HG03196 (cell line): Measurements from ENCODE around the gene CROCC2.

Experiments used
- ATAC-seq: cut with Tn5 transposase; IDR thresholded peaks from one replicate; pipeline ENCODE4 v1.9.1; 2021; ENCODE audit not compliant: unreplicated experiment

Gene CROCC2

GRCh38 chr2:240932724-240933047 is 26.6 kb downstream of the CROCC2 start:
- ATAC-seq, result no peak

DNA sequence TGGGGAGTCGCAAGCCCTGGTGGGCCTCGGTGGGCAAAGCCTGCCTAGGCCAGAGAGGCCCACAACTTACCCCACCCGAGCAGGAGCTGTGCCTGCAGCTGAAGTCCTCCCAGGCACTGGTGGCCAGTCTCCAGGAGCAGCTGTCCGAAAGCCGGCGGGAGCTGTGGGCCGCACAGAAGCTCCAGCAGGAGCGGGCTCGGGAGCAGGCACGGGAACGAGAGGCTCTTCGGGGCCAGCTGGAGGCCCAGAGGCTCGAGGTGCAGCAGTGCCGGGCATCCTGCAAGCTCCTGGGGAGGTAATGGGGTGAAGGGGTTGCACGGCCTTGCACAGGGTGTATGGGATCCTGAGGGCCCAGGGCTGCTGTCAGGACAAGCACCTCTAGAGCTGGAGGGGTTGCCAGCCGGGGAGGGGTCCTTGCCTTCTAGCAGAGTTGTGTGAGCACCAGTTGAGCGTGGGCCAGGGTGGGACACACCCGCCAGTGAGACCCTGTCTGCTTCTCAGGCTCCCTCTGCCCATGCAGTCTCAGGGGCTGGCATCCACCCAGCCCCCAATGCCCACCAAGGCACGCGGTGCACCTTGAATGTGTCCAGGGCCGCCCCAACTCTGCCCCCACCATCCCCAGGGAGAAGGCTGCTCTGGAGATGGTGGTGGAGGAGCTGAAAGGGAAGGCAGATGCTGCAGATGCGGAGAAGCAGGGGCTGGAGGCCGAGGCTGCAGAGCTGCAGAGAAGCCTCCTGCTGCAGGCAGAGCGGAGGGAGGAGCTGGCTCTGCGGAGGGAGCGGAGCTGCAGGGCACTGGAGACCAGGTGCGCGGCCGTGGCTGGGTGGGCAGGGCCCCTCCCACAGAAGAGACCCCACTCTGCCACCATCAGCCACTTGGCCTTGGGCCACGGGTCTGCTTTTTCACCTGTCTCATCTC is 27.2 kb downstream of the CROCC2 start:
- no peak for ATAC-seq

- no peak for ATAC-seq
Observed at GRCh38 chr2:240933966-240934700, 28.0 kb downstream of the CROCC2 start.

DNA sequence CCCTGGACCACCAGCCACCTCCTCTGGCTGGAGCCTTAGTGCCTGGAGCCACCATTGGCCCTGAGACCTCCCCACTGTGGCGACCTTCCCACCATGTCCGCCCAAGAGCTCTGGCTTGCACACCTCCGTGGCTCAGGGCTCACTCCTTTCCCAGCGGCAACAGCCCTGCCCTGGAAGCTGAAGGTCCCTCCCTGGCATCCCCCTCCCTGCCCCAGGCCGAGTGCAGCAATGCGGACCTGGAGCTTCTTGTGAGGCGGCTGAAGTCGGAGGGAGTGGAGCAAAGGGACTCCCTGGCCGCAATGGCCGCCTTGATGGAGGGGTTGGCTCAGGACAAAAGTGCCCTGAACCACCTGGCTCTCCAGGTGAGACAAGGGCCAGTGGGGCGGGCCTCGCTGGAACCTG is 28.6 kb downstream of the CROCC2 start:
- no peak for ATAC-seq

- no peak for ATAC-seq
Observed at GRCh38 chr2:240935103-240935876, 29.2 kb downstream of the CROCC2 start.

DNA sequence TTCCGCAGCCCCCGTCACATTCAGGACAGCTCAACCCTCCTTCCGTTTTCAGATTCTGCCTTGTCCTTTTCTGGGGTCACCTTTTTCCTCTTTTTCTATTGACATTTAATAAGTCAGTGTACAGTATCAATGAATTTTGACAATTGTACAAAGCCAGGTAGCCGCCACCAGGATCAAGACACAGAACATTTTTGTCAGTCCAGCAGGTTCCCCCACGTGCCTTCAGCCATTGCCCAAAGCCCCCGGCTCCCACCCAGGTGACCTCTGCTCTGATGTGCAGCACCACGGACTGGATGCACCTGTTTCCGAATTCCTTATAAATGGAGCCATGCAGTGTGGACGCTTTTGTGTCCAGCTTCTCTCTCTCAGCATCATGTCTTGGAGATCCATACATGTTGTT is 30.0 kb downstream of the CROCC2 start:
- no peak for ATAC-seq

DNA sequence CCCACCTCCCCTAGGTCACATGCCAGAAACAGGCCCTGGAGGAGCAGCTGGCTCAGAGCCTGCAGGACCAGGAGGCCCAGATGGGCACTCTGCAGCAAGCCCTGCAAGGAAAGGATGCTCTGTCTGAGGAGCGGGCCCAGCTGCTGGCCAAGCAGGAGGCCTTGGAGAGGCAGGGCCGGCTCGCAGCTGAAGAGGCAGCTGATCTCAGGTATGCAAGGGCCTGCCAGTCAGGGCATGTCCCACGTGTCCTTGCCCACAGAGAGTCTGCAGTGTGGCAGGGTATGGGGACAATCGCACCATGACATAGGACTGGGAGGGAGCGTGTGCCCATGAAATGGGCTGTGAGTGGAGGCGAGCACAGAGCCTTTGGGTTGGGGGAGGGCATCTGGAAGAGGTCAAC is 39.9 kb downstream of the CROCC2 start:
- no peak for ATAC-seq

GRCh38 chr2:240946654-240947053 is 40.5 kb downstream of the CROCC2 start:
- ATAC-seq, result no peak

GRCh38 chr2:240947176-240947575 is 41.0 kb downstream of the CROCC2 start:
- ATAC-seq, result no peak

- ATAC-seq, result no peak
Observed at GRCh38 chr2:240947607-240948006, 41.5 kb downstream of the CROCC2 start.

DNA sequence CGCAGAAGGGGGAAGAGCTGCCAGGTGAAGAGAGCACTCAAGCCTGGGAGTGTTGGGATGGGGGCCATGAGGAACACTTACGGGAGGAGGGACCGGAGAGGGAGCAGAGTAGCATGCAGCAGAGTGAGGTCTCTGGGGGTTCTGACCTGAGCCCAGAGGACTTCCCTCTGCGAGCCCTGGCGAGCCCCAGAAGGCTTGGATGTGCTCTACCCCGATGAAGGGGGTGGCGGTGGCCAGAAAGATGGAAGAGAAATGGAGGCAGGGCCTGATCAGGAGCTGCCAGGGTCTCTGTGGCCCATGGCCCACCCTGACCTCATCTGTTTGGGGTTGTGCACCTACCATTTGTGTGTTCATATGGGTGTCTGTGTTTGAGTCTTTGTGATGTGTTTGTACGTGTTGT is 42.0 kb downstream of the CROCC2 start:
- no peak for ATAC-seq

DNA sequence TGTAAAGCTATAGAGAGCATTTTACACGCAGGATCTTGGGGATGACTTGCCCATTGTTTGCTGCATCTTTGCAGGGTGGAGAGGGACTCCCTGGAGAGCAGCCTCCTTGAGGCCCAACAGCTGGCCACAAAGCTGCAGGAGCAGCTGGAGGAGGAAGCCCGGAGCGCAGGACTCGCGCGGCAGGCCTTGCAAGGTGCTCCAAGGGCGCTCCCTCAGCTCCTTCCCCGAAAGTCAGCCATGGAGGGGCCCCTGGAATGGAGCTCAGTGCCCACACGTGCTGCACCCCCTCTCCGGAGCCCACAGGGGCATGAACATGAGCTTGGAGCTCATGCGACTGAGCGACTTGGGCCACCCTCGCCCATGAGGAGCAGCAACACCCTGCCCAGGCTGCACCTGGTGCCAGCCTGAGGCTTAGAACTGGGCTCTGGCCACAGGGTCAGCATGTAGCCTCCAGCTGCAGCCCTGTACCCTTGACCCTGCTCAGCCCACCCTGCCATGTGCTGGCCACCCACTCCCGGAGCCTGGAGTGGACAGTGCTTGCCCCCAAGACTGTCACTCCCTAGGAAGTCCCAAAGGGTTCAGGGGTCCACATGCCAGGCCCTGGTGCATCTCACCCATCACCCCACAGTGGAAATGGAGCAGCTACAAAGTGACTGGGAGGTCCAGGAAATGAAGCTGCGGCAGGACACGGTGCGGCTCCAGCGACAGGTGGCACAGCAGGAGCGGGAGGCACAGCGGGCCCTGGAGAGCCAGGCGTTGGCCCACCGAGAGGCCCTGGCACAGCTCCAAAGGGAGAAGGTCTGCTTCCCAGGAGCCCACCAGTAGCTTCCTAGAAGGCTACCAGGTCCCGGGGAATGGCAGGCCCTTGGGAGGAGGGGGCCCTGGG is 43.0 kb downstream of the CROCC2 start:
- ATAC-seq, result no peak

DNA sequence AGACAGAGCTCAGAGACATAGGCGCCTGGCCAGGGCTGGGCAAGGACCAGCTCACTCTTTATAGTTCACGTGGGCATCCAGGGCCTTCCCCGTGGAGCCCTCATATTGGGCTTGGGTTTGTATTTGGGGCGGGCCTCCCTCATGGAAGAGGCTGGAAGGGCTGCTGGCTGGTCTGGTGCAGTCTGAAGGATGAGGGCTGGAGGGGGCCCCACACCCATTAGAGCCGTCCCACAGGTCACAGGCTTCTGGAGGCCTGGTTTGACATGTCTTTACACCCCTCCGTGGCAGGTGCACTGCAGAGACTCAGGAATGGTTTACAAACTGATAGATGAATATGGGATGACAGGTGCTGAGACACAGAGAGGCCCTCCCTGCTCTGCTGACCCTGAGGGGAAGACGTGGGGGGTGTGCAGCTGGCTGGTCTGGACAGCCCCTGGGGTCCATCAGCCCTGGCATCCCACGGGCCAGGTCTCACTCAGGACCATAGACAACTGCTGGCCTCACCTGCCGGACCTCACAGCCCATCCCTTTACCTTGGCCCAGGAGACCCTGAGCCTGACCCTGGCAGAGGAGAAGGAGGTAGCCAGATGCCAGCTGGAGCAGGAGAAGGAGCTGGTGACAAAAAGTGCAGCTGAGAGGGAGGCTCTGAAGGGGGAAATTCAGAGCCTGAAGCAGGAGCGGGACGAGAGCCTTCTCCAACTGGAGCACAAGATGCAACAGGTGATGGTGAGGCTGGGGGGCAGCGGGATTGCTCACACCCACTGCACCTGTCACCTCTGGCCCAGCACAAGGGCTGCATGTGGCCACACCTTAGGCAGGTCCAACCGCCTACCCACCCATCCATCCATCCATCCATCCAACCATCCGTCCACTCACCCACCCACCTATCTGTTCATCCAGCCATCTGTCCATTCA is 43.9 kb downstream of the CROCC2 start:
- ATAC-seq, result no peak

- ATAC-seq, result no peak
Observed at GRCh38 chr2:240951045-240951594, 45.0 kb downstream of the CROCC2 start.

GRCh38 chr2:240952496-240953246 is 46.5 kb downstream of the CROCC2 start:
- no peak for ATAC-seq

DNA sequence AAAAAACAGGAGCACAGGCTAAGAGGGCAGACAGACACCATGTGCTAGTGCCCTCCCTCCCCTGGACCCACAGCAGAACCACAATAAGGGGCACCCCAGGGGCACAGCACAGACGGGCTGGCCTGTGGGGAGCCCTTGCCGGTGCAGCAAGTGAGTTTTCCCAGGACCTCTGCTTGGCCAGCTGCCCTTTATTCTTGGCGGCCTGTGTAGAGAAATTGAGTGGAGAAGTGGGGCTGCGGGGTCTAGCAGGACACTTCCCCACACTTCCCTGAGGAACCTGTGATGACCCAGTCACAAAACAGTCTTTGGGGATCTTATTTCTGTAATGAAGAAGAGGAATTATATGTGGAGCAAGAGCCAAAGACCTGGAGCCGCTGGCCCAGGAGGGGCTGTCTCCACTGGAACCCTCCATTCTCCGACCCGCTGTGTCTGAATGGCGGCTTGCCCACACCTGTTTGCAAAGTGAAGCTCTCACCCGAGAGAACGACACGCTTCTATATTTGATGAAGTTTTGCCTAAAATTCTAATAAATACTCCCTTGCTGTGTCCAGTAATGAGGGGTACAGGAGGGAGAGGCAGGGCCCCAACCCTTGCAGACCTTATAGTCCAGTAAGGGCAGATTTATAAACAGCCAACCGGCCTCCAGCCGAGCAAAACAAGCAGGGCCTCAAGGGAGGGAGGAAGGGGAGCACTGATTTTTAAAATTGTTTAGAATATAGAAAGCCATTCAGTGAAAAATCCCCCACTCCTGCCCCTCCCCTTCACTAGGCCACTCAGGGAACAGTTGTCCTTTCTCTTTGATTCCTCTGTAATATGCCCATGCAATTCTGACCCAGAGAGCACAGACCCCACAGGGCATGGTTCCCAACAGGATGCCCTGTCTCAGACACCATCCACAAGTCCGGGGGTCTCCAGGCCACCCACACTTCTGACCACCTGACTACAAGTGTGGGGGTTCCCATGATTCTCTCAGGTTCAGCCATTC is 47.6 kb downstream of the CROCC2 start:
- ATAC-seq, result no peak
